IPS DF 4.7 (cell line): ENCODE results near the gene SRSF9.

Source experiments
- DNase-seq: peaks from one replicate; pipeline ENCODE4 v3.0.0-alpha.2; 2013; ENCODE audit warnings: low spot score; ENCODE audit errors: extremely low read depth

SRSF9 gene

DNA sequence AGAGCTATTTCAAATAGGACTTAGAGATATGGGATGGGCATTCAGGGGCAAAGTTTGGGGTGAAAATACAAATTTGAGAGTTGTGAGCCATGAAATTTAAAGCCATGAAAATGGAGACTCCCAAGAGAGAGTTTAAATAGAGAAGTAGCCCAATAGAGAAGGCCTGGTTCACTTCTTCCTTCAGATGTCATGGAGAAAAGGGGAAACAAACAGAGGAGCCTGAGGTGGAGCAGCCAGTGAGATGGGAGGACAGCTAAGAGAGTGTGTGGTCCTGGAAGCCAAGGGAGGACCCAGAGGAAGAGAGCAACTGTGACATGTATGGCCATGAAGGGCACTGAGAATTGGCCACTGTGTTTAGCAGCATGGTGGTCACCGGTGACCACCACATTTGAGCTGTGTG is 14.1 kb upstream of the SRSF9 start:
- DNase-seq: no peak

GRCh38 chr12:120481022-120481767 is 11.6 kb upstream of the SRSF9 start:
- no peak for DNase-seq

DNA sequence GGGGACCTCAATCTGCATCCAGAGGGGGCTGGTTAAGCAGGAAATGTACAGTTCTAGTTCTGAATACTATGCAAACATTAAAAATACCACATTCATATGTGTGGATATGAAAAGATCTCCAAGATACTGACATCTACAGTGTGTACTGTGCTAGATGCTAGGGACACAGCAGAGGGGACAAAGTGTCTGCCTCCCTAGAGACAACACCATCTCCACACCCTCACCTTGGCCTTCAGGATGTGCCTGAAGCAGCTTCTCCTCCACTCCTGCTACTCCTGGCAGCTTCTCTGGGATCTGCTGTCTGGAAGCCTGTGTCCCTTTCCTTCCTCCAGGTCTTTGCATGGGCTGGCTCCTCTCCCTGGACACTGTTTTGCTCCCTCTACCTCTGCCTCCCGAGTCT is 10.7 kb upstream of the SRSF9 start:
- no peak for DNase-seq

- DNase-seq: no peak
Observed at GRCh38 chr12:120479458-120479857, 9.9 kb upstream of the SRSF9 start.

GRCh38 chr12:120475643-120476042 is 6.1 kb upstream of the SRSF9 start:
- DNase-seq: no peak

DNA sequence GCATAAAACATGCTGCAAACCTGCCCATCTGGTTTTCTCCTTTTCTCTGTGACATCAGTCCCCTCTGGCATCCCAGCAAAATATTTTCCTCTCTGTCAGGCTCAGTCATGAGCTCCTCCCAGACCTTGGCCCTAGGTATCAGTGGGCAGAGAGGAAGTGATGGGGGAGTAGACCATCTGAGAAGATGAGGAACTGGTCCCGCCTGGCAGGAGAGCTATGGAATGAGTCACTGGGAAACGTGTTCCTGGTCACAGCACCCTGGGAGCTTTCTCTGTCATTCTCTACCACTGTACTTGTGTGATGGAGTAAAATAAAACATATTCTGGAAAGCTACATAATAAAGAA is 5.0 kb upstream of the SRSF9 start:
- DNase-seq: no peak

GRCh38 chr12:120473807-120474615 is 4.5 kb upstream of the SRSF9 start:
- no peak for DNase-seq

GRCh38 chr12:120472521-120472920 is 3.0 kb upstream of the SRSF9 start:
- DNase-seq: no peak

DNA sequence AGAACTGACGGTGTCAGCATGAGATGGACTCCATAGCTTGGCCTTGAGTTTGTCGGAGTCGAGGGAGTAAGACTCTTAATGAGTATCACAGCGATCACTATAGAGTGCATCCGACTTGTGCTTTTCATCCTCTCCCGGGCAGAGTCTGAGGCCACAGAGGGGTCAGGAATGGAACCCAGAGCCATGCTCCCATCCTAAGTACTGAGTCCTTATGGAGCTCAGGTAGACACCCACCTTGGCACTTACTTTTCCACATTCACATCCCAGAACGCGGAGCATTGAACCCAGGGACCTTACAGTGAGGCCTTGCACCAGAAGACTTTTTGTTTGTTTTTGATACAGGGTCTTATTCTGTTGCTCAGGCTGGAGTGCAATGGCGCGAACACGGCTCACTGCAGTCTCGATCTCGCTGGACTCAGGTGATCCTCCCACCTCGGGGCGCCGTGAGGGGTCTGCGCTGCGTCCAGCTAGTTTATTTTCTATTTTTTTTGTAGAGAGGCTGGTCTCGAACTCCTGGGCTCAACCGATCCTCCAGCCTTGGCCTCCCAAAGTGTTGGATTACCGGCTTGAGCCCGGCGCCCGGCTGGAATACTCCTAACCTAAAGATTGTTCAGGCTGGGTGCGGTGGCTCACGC is 719 bp upstream of the SRSF9 start:
- DNase-seq: no peak

DNA sequence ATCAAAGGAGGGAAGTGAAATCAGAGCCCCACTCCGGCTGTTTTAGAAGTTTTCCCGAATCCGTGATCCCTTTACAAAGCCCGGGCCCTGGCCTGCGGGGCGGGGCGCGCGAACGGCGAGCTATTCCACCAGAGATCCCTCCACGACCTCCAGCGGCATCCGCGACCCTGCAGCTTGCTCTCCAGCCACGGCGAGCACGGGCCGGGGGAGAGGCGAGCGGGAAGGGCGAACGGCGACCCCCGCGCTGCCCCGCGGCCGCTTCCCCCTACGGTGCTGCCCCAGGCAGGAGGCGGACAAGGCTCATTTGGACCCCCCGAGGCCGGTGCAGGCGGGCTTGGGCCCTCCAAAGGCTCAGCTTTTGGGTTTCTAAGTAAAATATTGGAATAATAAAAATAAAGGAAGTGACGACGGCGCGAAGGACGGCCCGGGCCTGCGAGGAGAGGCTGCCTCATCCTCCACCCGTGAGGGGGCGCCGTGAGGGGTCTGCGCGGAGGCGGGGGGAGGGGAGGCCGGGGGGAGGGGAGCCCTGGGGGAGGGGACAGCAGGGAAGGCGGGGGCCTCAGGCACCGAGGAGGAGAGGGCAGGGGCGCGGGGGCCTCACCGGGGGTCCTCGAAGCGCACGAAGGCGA is 613 bp downstream of the SRSF9 start:
- no peak for DNase-seq

DNA sequence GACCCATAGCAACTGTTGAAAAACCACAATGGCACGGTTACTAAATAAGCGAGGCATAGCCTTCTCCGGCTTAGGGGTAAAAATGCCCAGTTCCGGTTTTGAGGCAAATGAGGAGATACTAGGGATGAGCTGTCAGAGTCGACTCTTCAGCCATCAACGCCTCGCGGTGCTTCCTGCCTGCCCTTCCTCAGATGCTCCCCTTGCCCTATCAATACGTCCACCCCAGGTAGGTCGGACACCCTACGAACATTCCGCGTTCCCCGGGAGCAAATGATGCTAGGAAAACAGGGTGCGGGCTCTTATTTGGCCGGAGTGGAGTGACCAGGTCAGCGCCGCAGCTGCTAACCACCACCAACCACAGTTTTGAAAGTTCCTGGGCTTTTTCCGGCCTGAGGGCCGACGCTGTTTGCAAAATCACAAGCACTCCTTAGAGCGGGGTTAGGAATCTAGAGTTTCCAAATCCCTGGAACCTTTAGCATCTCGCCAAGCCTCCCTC is 1.2 kb downstream of the SRSF9 start:
- no peak for DNase-seq

- DNase-seq: no peak
Observed at GRCh38 chr12:120467439-120467838, 2.1 kb downstream of the SRSF9 start.

DNA sequence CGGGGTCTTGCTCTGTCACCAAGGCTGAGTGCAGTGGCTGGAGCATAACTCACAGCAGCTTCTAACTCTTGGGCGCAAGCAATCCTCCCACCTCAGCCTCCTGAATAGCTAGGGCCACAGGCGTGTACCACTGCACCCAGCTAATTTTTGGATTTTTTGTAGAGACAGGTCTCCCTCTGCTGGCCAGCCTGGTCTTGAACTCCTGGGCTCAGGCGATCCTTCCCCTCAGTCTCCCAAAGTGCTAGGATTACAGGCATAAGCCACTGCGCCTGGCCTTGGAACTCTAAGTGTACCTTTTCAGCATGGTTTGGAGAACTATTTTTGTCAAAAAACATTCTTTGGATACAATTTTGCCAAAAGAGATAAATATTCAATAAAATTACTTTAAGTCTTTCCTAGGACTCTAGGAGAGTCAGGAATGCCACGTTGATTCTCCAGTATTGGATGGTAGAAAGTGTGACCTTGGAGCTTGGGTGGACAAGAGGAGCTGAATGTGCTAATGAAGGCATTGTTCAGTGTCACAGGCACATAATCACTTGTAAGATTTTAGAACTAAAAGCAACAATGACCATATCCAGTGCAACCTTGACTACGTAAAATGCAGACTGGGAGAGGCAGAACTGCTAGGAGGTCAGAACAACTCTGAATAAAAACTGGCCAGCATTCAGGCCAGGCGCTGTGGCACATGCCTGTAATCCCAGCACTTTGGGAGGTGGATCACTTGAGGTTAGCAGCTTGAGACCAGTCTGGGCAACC is 2.8 kb downstream of the SRSF9 start:
- DNase-seq: no peak

- no peak for DNase-seq
Observed at GRCh38 chr12:120465756-120466155, 3.8 kb downstream of the SRSF9 start.

GRCh38 chr12:120463712-120464111 is 5.8 kb downstream of the SRSF9 start:
- DNase-seq: no peak

GRCh38 chr12:120462099-120462640 is 7.4 kb downstream of the SRSF9 start:
- DNase-seq: no peak

DNA sequence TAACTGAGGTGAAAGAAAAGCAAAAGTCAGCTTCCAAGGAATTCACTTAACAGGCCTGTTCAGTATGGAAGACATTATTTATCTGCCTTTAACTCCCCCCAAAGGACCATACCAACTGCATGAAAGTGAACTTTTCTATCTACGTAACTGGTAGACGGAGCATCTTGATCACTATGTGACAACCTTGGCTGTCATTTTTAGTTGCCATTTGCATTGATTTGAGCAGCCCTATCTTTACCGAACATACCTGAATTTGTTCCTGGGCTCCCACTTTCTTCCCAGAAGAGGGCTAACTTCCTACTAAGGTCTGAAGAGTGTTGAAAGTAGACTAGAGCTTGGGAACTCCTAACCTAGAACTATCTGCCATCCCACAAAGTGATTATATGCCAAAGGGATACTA is 9.4 kb downstream of the SRSF9 start:
- no peak for DNase-seq

- no peak for DNase-seq
Observed at GRCh38 chr12:120457133-120457532, 12.4 kb downstream of the SRSF9 start.

DNA sequence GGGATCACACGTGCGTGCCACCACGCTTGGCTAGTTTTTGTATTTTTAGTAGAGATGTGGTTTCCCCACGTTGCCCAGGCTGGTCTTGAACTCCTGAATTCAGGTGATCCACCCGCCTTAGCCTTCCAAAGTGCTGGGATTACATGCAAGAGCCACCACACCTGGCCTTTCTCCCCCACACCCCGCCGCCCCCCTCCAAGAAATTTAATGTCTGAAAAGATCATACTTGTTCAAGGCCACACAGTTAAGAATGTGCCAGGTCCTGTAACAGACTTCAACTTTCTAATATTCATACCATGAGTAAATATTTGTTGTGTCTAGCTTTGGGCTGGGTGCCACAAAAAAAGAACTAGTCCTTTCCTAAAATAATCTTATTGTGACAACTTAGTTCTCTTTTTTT is 14.2 kb downstream of the SRSF9 start:
- no peak for DNase-seq

- DNase-seq: no peak
Observed at GRCh38 chr12:120453977-120454376, 15.6 kb downstream of the SRSF9 start.
